GM18499 (cell line): Measurements from ENCODE around the gene NR0B1.

Source experiments
- ATAC-seq: cut with Tn5 transposase; IDR thresholded peaks from one replicate; pipeline ENCODE4 v1.9.1; 2021; ENCODE audit warnings: moderate number of reproducible peaks; ENCODE audit not compliant: insufficient read depth, unreplicated experiment

NR0B1 gene, protein sequence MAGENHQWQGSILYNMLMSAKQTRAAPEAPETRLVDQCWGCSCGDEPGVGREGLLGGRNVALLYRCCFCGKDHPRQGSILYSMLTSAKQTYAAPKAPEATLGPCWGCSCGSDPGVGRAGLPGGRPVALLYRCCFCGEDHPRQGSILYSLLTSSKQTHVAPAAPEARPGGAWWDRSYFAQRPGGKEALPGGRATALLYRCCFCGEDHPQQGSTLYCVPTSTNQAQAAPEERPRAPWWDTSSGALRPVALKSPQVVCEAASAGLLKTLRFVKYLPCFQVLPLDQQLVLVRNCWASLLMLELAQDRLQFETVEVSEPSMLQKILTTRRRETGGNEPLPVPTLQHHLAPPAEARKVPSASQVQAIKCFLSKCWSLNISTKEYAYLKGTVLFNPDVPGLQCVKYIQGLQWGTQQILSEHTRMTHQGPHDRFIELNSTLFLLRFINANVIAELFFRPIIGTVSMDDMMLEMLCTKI

GRCh38 chrX:30309139-30309571 lies at the start of gene NR0B1:
Gene NR0B1 (minus strand): TSS chrX:30309390. CDS start chrX:30309363, 27 bp downstream.
- ATAC-seq = no peak

DNA sequence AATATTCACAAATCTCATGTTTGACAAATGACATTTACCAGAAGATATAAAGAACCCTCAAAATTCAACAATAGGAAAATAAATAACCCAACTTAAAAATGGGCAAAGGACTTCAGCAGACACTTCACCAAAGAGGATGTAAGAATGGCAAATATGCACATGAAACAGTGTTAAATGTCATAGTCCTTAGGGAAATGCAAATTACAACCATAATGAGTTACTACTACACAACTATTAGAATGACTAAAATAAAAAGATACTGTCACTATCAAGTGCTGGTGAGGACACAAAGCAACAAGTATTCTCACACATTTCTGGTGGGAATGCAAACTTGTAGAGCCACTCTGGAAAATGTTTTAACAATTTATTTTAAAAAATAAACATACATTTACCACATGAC lies 40.8 kb upstream of the NR0B1 start:
- no peak for ATAC-seq

GRCh38 chrX:30343206-30343605 lies 34.0 kb upstream of the NR0B1 start:
- no peak for ATAC-seq

GRCh38 chrX:30340753-30341152 lies 31.6 kb upstream of the NR0B1 start:
- ATAC-seq = no peak

- no peak for ATAC-seq
These were observed 18.6 kb upstream of the NR0B1 start for GRCh38 chrX:30327762-30328161.

DNA sequence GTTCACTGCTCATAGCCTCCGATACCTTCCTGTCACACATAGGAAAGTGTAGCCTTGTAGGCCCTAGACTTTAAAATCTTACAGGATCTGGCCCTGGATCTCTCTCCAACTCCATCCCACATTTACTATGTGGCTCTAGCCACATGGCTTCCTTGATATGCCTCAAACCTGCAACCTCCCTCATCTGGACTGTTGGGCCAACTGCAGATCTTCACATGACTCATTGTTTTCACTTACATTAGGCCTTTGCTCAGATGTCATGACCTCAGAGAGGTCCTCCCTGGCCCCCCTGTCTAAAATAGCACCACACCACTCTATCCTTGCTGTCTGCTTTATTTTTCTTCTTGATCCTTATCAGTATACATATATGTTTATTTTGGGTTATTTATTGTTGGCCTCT lies 8.1 kb upstream of the NR0B1 start:
- no peak for ATAC-seq

GRCh38 chrX:30313322-30313721 lies 4.1 kb upstream of the NR0B1 start:
- ATAC-seq = no peak

DNA sequence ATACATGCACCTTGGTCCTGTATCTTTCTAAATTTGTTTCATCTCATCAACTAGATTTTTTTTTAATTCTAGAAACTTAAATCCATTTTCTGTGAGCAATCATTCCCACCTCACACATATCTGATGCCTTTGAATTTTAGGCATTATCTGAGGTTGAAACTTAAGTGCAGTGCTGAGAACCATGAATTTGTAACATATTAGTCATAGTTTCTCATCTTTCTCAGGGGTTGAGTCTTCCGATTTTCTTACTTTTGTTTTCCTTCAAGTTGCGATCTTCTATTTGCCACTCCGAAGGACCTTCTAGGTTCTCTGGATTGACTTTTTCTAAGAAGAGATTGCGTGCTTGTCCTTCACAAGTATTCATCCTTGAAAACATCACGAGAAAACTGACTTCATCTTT lies 3.7 kb upstream of the NR0B1 start:
- ATAC-seq = no peak

DNA sequence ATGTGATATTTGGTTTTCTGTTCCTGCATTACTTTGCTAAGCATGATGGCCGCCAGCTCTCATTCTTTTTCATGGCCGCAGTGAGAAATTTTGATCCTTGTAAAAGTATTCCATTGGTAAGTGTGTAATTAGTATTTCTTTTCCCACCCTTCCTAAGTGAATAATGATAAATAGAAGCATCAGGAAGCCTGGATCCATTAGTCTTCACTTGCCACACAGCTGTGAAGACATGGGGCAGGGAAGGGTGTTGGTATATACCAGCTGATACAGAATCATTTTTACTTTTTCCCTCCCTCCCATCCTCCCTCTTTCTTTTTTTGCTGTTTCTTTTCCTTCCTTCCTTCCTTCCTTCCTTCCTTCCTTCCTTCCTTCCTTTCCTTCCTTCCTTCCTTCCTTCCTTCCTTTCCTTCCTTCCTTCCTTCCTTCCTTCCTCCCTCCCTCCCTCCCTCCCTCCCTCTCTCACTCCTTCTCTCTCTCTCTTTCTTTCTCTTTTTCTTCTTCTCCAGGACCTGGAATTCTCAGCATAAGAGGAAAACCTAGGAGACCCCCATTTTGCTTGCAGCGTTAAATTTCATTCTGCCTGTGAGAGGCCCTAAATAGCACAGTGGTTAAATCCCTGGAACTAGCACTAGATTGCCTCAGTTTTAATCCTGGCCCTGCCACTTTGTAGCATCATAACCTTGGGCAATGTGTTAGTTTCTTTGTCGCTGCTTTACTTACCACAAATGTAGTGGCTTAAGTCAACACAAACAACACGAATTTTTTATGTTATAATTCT lies 1.4 kb upstream of the NR0B1 start:
- no peak for ATAC-seq

DNA sequence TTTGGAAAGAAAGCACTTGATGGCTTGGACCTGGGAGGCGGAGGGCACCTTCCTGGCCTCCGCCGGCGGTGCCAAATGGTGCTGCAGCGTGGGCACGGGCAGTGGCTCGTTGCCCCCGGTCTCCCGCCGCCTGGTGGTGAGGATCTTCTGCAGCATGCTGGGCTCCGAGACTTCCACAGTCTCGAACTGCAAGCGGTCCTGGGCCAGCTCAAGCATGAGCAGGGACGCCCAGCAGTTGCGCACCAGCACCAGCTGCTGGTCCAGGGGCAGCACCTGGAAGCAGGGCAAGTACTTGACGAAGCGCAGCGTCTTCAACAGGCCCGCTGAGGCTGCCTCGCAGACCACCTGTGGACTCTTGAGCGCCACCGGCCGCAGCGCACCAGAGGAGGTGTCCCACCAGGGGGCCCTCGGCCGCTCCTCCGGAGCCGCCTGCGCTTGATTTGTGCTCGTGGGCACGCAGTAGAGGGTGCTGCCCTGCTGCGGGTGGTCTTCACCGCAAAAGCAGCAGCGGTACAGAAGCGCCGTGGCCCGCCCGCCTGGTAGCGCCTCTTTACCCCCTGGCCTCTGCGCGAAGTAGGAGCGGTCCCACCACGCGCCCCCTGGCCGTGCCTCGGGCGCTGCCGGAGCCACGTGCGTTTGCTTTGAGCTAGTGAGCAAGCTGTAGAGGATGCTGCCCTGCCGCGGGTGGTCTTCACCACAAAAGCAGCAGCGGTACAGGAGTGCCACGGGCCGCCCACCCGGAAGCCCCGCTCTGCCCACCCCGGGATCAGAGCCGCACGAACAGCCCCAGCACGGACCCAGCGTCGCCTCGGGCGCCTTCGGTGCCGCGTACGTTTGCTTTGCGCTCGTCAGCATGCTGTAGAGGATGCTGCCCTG lies 689 bp downstream of the NR0B1 start:
- ATAC-seq = no peak

DNA sequence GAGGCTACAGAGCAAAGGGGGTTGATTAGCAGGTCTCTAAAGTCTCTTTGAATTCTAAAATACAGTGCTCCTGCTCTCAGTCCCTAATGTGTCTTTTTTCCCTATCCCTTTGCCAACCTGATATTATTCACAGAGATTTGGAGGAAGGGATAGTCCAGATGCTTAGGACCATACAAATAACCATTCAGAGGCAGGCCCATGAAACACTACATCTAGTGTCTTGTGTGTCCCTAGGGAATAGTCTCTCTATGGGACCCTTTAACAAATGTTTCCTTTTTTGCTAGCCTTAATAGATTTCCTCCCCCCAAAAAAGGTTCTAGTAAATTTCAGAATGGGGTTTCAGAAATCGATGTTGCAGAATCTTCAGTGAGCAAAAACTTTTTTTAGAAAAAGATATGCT lies 1.7 kb downstream of the NR0B1 start:
- no peak for ATAC-seq

- no peak for ATAC-seq
These were observed 4.3 kb downstream of the NR0B1 start for GRCh38 chrX:30304866-30305265.

DNA sequence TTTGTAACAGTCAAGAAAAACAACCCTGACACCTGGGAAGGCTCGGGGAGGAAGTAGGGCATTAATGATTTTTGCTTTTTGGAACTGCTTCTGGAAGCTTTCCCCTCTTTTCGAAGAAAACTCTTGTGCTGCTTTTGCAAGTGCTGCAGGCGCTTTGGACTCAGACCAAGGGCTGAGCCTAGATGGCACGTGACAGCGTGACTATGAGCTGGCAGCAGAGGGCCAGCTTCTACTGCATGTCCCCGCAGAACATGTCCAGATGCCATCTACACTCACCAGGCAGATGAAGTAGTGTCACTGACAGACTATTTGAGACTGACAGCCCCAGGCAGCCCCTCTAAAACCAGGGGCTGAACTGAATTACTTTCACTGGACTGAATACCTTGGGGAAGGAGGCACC lies 6.2 kb downstream of the NR0B1 start:
- ATAC-seq = no peak

DNA sequence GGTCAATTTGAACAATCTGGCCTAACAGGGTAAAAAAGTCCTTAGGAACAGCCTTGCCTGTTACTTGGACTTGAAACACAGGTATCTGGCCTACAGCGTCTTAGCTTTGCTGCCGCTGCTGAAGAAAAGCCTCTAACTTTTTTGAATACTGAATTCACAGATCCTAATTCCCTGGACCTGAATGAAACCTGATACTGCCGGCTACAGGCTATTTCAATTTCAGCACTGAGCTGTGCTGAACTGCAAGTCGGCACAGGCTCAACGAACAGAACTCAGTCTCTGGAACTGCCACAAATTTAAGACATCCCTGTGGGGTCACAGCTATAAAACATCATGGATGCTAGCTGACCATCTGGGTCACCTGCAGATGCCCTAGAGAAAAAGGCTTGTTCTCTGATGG lies 7.2 kb downstream of the NR0B1 start:
- no peak for ATAC-seq

GRCh38 chrX:30301208-30301607 lies 8.0 kb downstream of the NR0B1 start:
- ATAC-seq = no peak

- ATAC-seq = no peak
These were observed 12.6 kb downstream of the NR0B1 start for GRCh38 chrX:30296408-30297254.

DNA sequence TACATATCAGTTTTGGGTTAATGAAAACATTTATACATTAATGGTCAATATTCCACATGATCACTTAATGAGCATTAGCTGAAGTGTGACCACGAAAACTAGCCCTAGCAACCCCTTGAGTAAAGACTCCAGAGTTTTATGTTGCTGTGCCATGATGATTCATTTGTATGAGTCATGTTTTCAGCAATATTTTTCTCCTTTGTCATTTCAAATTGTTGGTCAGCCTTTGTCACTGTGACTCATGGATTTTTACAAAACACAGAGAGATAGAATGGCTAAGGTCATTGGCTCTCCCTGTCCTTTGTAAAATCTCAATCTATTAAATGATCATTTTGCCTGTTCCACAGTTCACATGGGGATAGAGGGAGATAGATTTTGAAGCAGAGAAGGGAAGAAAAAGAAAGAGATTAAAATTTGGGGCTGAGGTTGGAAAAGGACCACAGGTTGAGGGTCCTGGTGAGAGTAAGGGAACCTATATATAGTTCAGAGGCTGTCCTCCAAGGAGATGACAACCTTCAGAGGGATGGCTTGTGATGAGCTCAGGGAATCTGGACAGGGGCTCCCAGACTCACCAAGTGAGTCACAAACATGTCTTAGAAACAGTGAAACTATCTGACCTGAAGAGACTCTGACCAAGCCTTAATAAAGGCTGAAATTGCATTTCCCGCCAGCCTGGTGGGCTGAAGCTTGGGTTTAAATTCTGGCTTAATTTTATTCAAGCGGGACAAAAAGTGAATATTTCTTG lies 25.6 kb downstream of the NR0B1 start:
- ATAC-seq = no peak

GRCh38 chrX:30282527-30282926 lies 26.7 kb downstream of the NR0B1 start:
- ATAC-seq = no peak

DNA sequence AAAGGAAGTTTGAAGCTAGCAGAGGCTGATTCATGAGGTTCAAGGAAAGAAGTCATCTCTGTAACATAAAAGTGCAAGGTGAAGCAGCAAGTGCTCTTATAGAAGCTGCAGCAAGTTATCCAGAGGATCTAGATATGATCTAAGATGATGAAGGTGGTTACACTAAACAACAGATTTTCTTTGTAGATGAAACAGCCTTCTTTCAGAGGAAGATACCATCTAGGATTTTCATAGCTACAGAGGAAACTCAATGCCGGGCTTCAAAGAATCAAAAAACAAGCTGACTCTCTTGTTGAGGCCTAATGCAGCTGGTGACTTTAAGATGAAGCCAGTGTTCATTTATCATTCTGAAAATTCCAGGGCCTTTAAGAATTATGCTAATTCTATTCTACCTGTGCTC lies 28.8 kb downstream of the NR0B1 start:
- ATAC-seq = no peak
